ENCODE measurements around the gene FHAD1.
A peak's percentile ranks its signal among the peaks of the same experiment; 100 is the strongest.

The FHAD1 gene

DNA sequence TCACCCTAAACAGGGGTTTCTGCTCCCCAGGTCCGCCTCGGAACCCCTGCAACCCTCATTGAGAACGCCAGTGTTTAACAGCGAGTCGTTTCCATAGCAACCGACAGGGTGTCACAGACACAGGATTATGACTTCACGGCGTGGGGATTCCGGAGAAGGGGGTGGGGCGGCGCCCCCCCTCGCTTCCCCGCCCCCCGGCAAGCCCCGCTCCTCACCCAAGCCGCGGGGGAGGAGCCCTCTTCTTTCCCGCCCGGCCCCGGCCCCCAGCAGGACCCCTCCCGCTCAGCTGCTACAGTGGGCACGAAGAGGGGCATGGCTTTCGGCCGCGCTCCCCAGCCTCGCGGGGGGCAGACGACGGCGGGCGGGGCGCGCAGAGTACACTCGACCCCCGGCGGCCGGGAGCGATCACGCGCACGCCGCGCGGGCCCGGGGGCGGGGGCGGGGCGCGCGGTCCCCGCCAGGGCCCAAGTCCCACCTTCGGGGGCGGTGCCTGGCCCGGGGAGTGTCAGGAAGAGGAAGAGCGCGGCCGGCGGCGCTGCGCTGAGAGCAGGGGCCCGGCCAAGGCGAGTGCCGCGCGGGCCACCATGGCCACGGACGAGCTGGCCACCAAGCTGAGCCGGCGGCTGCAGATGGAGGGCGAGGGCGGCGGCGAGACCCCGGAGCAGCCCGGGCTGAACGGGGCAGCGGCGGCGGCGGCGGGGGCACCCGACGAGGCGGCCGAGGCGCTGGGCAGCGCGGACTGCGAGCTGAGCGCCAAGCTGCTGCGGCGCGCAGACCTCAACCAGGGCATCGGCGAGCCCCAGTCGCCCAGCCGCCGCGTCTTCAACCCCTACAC is 162.6 kb downstream of the FHAD1 start, which contains the start of gene EFHD2:
Gene EFHD2 (plus strand): TSS at position 501 of the 835 bp plus-strand sequence. CDS start 84 bp downstream, at position 585.
- H3K4me1 ChIP-seq (ENCODE audit: control insufficient read depth, insufficient read depth, low read depth, low read length), result peaks cover 25% of the 10 kb centered on the region
- H3K4ac ChIP-seq (ENCODE audit: low read depth in 1 of 2, low read length in 2 of 2), result peak within 1 kb of the TSS; percentile 54 to 93
- H3K79me1 ChIP-seq (replicated peaks; ENCODE audit: low read length, poor library complexity, severe bottlenecking), result peaks cover 32% of the 10 kb centered on the region
- H2BK15ac ChIP-seq (ENCODE audit: low read depth, poor library complexity, severe bottlenecking), result peak within 1 kb of the TSS; percentile 82
- H4K8ac ChIP-seq (ENCODE audit: low read length), result peak within 1 kb of the TSS; percentile 70
- peak within 1 kb of the TSS; percentile 78 to 92 for H3K14ac ChIP-seq (ENCODE audit: low read length in 2 of 2)
- peak; percentile 94 for DNase-seq
- peak within 1 kb of the TSS; percentile 92 for H3K4me2 ChIP-seq (ENCODE audit: low read length, poor library complexity, severe bottlenecking)
- H3K4me3 ChIP-seq (ENCODE audit: insufficient read depth in 1 of 2, low read depth in 1 of 2, low read length in 2 of 2), result peak within 1 kb of the TSS; percentile 84 to 91
- H3K9ac ChIP-seq (ENCODE audit: low read length), result peak within 1 kb of the TSS; percentile 92
- peaks cover 6 to 7% of the 10 kb centered on the region in 2 experiments for H3K27me3 ChIP-seq (ENCODE audit: control insufficient read depth in 1 of 2, insufficient read depth in 1 of 2, low read length in 2 of 2)
- H2AFZ ChIP-seq (ENCODE audit: low read depth, low read length), result peak within 1 kb of the TSS; percentile 96
- H3K18ac ChIP-seq (ENCODE audit: low read depth in 1 of 2, low read length in 2 of 2), result peak within 1 kb of the TSS; percentile 85 to 98
- H2AK5ac ChIP-seq (ENCODE audit: low read length, severe bottlenecking), result no peak within 1 kb of the TSS
- H3K23ac ChIP-seq (ENCODE audit: low read length in 2 of 2), result peak within 1 kb of the TSS in 1 of 2 experiments; percentile 81
- H2BK5ac ChIP-seq (ENCODE audit: low read depth, low read length, poor library complexity, severe bottlenecking), result no peak within 1 kb of the TSS
- peaks cover 3 to 6% of the 10 kb centered on the region in 2 experiments for H3K36me3 ChIP-seq (ENCODE audit: control insufficient read depth in 1 of 2, insufficient read depth in 2 of 2, low read depth in 1 of 2, low read length in 2 of 2)
- H2BK120ac ChIP-seq (ENCODE audit: low read depth, low read length), result peak within 1 kb of the TSS; percentile 86
- 2% methylated on average over 68 of the region's 99 CpGs for WGBS
- no peak within 1 kb of the TSS for H3K27ac ChIP-seq (ENCODE audit: low read length, poor library complexity, severe bottlenecking)
- peak within 1 kb of the TSS in 1 of 2 experiments; percentile 92 for H2BK12ac ChIP-seq (ENCODE audit: low read length in 2 of 2)
- H3K9me3 ChIP-seq (ENCODE audit: control insufficient read depth, low read length), result no peaks in the 10 kb centered on the region
- H4K91ac ChIP-seq (ENCODE audit: low read length), result peak within 1 kb of the TSS; percentile 87

GRCh38 chr1:15410223-15410883 is 163.3 kb downstream of the FHAD1 start:
- peak overlapping the region; percentile 92 for H3K4me2 ChIP-seq (ENCODE audit: low read length, poor library complexity, severe bottlenecking)
- H3K9ac ChIP-seq (ENCODE audit: low read length), result peak overlapping the region; percentile 92
- H3K4me3 ChIP-seq (ENCODE audit: insufficient read depth in 1 of 2, low read depth in 1 of 2, low read length in 2 of 2), result peak overlapping the region; percentile 84 to 91
- H3K9me3 ChIP-seq (ENCODE audit: control insufficient read depth, low read length), result no peaks in the 10 kb centered on the region
- peak overlapping the region; percentile 64 for H4K91ac ChIP-seq (ENCODE audit: low read length)
- H3K36me3 ChIP-seq (ENCODE audit: control insufficient read depth in 1 of 2, insufficient read depth in 2 of 2, low read depth in 1 of 2, low read length in 2 of 2), result peaks cover 3 to 6% of the 10 kb centered on the region in 2 experiments
- peak overlapping the region; percentile 82 for H2BK15ac ChIP-seq (ENCODE audit: low read depth, poor library complexity, severe bottlenecking)
- H3K23ac ChIP-seq (ENCODE audit: low read length in 2 of 2), result peak overlapping the region in 1 of 2 experiments; percentile 81
- H3K4ac ChIP-seq (ENCODE audit: low read depth in 1 of 2, low read length in 2 of 2), result peak overlapping the region; percentile 54 to 93
- no peak overlapping the region for H2BK5ac ChIP-seq (ENCODE audit: low read depth, low read length, poor library complexity, severe bottlenecking)
- peak overlapping the region; percentile 61 for H4K8ac ChIP-seq (ENCODE audit: low read length)
- H3K27me3 ChIP-seq (ENCODE audit: control insufficient read depth in 1 of 2, insufficient read depth in 1 of 2, low read length in 2 of 2), result peaks cover 0 to 7% of the 10 kb centered on the region in 2 experiments
- no peak overlapping the region for H3K27ac ChIP-seq (ENCODE audit: low read length, poor library complexity, severe bottlenecking)
- H3K4me1 ChIP-seq (ENCODE audit: control insufficient read depth, insufficient read depth, low read depth, low read length), result peaks cover 25% of the 10 kb centered on the region
- peak overlapping the region in 1 of 2 experiments; percentile 60 for H2BK12ac ChIP-seq (ENCODE audit: low read length in 2 of 2)
- WGBS, result 4% methylated on average over 52 of the region's 53 CpGs
- H3K79me1 ChIP-seq (replicated peaks; ENCODE audit: low read length, poor library complexity, severe bottlenecking), result peaks cover 32% of the 10 kb centered on the region
- peak overlapping the region; percentile 64 for H2BK120ac ChIP-seq (ENCODE audit: low read depth, low read length)
- no peak overlapping the region for H2AK5ac ChIP-seq (ENCODE audit: low read length, severe bottlenecking)
- peak overlapping the region; percentile 96 for H2AFZ ChIP-seq (ENCODE audit: low read depth, low read length)
- no peak for DNase-seq
- H3K14ac ChIP-seq (ENCODE audit: low read length in 2 of 2), result peak overlapping the region; percentile 78 to 92
- peak overlapping the region; percentile 85 to 98 for H3K18ac ChIP-seq (ENCODE audit: low read depth in 1 of 2, low read length in 2 of 2)

DNA sequence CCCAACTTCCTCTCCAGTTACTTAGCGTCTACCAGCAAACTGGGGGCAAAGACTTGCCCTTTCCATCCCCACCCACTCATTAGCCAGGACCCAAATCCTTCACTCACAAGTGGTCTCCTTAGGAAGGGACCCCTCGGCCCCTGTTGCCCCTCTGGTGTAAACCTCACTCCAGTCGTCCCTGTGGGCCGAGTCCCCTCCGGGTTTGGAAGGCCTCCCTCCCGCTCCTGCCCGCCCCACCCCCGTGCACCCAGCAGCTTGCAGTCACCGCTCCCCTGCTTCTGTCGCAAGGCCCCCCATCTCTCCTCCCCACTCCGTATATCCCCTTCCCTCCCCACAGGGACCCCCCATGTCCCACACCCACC is 163.8 kb downstream of the FHAD1 start:
- Histone ChIP-seq H3K23ac (ENCODE audit: low read length in 2 of 2) (no peak overlapping the region), H4K91ac (ENCODE audit: low read length) (peak overlapping the region; percentile 85), H3K4me2 (ENCODE audit: low read length, poor library complexity, severe bottlenecking) (peak overlapping the region; percentile 92), H3K4me1 (ENCODE audit: control insufficient read depth, insufficient read depth, low read depth, low read length) (peaks cover 27% of the 10 kb centered on the region), H2BK5ac (ENCODE audit: low read depth, low read length, poor library complexity, severe bottlenecking) (no peak overlapping the region), H3K18ac (ENCODE audit: low read depth in 1 of 2, low read length in 2 of 2) (peak overlapping the region; percentile 37 to 98), H2AFZ (ENCODE audit: low read depth, low read length) (no peak overlapping the region), H3K36me3 (ENCODE audit: control insufficient read depth in 1 of 2, insufficient read depth in 2 of 2, low read depth in 1 of 2, low read length in 2 of 2) (peaks cover 3 to 6% of the 10 kb centered on the region in 2 experiments), H3K27me3 (ENCODE audit: control insufficient read depth in 1 of 2, insufficient read depth in 1 of 2, low read length in 2 of 2) (peaks cover 0 to 3% of the 10 kb centered on the region in 2 experiments), H2BK120ac (ENCODE audit: low read depth, low read length) (peak overlapping the region; percentile 71), H4K8ac (ENCODE audit: low read length) (peak overlapping the region; percentile 27), H3K9me3 (ENCODE audit: control insufficient read depth, low read length) (no peaks in the 10 kb centered on the region), H2AK5ac (ENCODE audit: low read length, severe bottlenecking) (no peak overlapping the region), H3K27ac (ENCODE audit: low read length, poor library complexity, severe bottlenecking) (no peak overlapping the region), H3K9ac (ENCODE audit: low read length) (peak overlapping the region; percentile 92), H3K79me1 (replicated peaks; ENCODE audit: low read length, poor library complexity, severe bottlenecking) (peaks cover 32% of the 10 kb centered on the region), H3K4ac (ENCODE audit: low read depth in 1 of 2, low read length in 2 of 2) (peak overlapping the region in 1 of 2 experiments; percentile 81), H2BK15ac (ENCODE audit: low read depth, poor library complexity, severe bottlenecking) (peak overlapping the region; percentile 82), H2BK12ac (ENCODE audit: low read length in 2 of 2) (no peak overlapping the region), H3K4me3 (ENCODE audit: insufficient read depth in 1 of 2, low read depth in 1 of 2, low read length in 2 of 2) (peak overlapping the region; percentile 84 to 91), H3K14ac (ENCODE audit: low read length in 2 of 2) (no peak overlapping the region)
- no peak for DNase-seq
- WGBS, result 72% methylated on average over 11 of the region's 11 CpGs

Measured in mesenchymal stem cell (in vitro differentiated cells and primary cell).